SU-DHL-6 (cell line): ENCODE data around the gene GAPDH.
"Not testable (repeated sequence)": the region's sequence is repeated elsewhere in the genome, so short reads cannot be mapped to it uniquely, and the experiment has no call there.

Experiments
- H2AFZ ChIP-seq: fragments of 200-600 bp; sonication (generic); 2 replicates; pipeline ENCODE4 v1.6.1; 2014; ENCODE audit warnings: low read depth, mild to moderate bottlenecking, moderate library complexity, mixed read lengths, antibody characterized with exemption, low read length; ENCODE audit not compliant: severe bottlenecking
- H3F3A ChIP-seq: fragments of 200-600 bp; shearing (Covaris generic); 2 replicates; pipeline ENCODE4 v1.6.0; 2016; ENCODE audit warnings: antibody characterized with exemption, mild to moderate bottlenecking; ENCODE audit not compliant: insufficient read depth
- H3K27ac ChIP-seq: fragments of 200-600 bp; sonication (generic); 2 replicates; pipeline ENCODE4 v1.5.1; 2016; ENCODE audit warnings: low read depth, mild to moderate bottlenecking, low read length, moderate library complexity, mixed read lengths
- H3K27me3 ChIP-seq: fragments of 200-600 bp; sonication (generic), shearing (Covaris generic); 2 replicates; pipeline ENCODE4 v1.6.0; 2014; ENCODE audit warnings: mild to moderate bottlenecking, low read length
- H3K36me3 ChIP-seq: fragments of 200-600 bp; sonication (generic); 2 replicates; pipeline ENCODE4 v1.6.1; 2014; ENCODE audit warnings: mild to moderate bottlenecking, low read length, mixed read lengths
- H3K4me2 ChIP-seq: fragments of 300-600, 200-600 bp; shearing (Covaris generic), sonication (generic); 2 replicates; pipeline ENCODE4 v1.6.0; 2014; ENCODE audit warnings: low read length, low read depth, mild to moderate bottlenecking; ENCODE audit not compliant: poor library complexity, severe bottlenecking
- H3K4me3 ChIP-seq: fragments of 200-600 bp; sonication (generic); 2 replicates; pipeline ENCODE4 v1.5.1; 2014; ENCODE audit warnings: antibody characterized with exemption, low read length, mild to moderate bottlenecking, mixed read lengths; ENCODE audit not compliant: insufficient read depth, poor library complexity, severe bottlenecking
- H3K79me2 ChIP-seq: fragments of 200-600 bp; sonication (generic); 2 replicates; pipeline ENCODE4 v1.6.1; 2014; ENCODE audit warnings: mild to moderate bottlenecking, low read length, moderate library complexity; ENCODE audit not compliant: insufficient read depth
- H3K9ac ChIP-seq: fragments of 200-600 bp; sonication (generic); 2 replicates; pipeline ENCODE4 v1.7.0; 2014; ENCODE audit warnings: mild to moderate bottlenecking, low read length
- H3K9me2 ChIP-seq: fragments of 200-600 bp; sonication (generic); replicated peaks from 2 replicates; pipeline ENCODE4 v1.6.1; 2014; ENCODE audit warnings: low read length; ENCODE audit not compliant: insufficient read depth
- H3K9me3 ChIP-seq: fragments of 200-600 bp; sonication (generic); 2 replicates; pipeline ENCODE4 v1.6.1; 2014; ENCODE audit warnings: low read length, mixed read lengths; ENCODE audit not compliant: insufficient read depth
- H4K20me1 ChIP-seq: fragments of 200-600 bp; sonication (generic); 2 replicates; pipeline ENCODE4 v1.6.1; 2014; ENCODE audit warnings: low read depth, mild to moderate bottlenecking, antibody characterized with exemption, low read length, moderate library complexity, mixed read lengths
- EZH2phosphoT487 ChIP-seq: fragments of 200-600 bp; sonication (generic), shearing (Covaris generic); conservative IDR thresholded peaks from 2 replicates; pipeline ENCODE4 v1.6.1; 2018; ENCODE audit warnings: mild to moderate bottlenecking, antibody characterized with exemption, low read length, moderate library complexity, mixed read lengths
- TF ChIP-seq, protein P1 (sequence below): fragments of 200-600 bp; sonication (generic); IDR thresholded peaks from one replicate; pipeline ENCODE4 v1.5.1; 2017; ENCODE audit warnings: antibody characterized with exemption, mild to moderate bottlenecking, low read length, moderate library complexity; ENCODE audit not compliant: insufficient read depth, poor library complexity, severe bottlenecking

The GAPDH gene

DNA sequence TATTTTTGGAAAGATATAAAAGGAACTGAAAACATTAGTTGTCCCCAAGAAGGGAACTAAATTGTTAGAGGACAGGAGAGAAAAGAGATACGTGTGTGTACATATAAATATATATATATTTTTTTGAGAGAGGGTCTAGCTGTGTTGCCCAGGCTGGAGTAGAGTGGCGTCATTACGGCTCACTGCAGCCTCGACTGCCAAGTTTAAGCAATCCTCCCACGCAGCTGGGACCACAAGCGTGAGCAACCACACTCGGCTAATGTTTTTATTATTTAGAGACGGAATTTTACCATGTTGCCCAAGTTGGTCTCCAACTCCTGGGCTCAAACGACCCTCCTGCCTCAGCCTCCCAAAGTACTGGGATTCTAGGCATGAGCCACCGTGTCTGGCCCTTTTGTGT lies 50.0 kb downstream of the GAPDH start:
- H3K9ac ChIP-seq: no peak overlapping the region
- H3K9me3 ChIP-seq: no peaks in the 10 kb centered on the region
- H3K27ac ChIP-seq: no peak overlapping the region
- H3F3A ChIP-seq: no peaks in the 10 kb centered on the region
- H3K9me2 ChIP-seq: no peaks in the 10 kb centered on the region
- peaks cover 36% of the 10 kb centered on the region for H3K36me3 ChIP-seq
- H3K4me3 ChIP-seq: no peak overlapping the region
- no peaks in the 10 kb centered on the region for H3K27me3 ChIP-seq
- no peak for TF ChIP-seq EZH2phosphoT487
- TF ChIP-seq, protein P1, sequence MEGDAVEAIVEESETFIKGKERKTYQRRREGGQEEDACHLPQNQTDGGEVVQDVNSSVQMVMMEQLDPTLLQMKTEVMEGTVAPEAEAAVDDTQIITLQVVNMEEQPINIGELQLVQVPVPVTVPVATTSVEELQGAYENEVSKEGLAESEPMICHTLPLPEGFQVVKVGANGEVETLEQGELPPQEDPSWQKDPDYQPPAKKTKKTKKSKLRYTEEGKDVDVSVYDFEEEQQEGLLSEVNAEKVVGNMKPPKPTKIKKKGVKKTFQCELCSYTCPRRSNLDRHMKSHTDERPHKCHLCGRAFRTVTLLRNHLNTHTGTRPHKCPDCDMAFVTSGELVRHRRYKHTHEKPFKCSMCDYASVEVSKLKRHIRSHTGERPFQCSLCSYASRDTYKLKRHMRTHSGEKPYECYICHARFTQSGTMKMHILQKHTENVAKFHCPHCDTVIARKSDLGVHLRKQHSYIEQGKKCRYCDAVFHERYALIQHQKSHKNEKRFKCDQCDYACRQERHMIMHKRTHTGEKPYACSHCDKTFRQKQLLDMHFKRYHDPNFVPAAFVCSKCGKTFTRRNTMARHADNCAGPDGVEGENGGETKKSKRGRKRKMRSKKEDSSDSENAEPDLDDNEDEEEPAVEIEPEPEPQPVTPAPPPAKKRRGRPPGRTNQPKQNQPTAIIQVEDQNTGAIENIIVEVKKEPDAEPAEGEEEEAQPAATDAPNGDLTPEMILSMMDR: no peak
- H3K4me2 ChIP-seq: no peak overlapping the region
- H3K79me2 ChIP-seq: no peaks in the 10 kb centered on the region
- H4K20me1 ChIP-seq: no peaks in the 10 kb centered on the region
- H2AFZ ChIP-seq: no peak overlapping the region

DNA sequence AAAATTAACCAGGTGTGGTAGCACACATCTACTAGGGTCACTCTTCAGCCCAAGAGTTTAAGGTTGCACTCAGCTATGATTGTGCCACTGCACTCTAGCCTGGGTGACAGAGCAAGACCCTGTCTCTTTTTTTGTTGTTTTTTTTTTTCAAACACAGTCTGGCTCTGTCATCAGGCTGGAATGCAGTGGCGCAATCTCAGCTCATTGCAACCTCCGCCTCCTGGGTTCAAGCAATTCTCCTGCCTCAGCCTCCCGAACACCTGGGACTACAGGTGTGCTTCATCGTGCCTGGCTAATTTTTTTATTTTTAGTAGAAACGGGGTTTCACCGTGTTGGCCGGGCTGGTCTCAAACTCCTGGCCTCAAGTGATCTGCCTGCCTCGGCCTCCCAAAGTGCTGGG lies 52.3 kb downstream of the GAPDH start:
- peaks cover 38% of the 10 kb centered on the region; the same call in 1 of the 2 replicates for H3K36me3 ChIP-seq
- not testable (repeated sequence) for H4K20me1 ChIP-seq

More for the DNA sequence above, 52.3 kb downstream of the GAPDH start:
- not testable (repeated sequence) for H3K4me2 ChIP-seq, H3K9ac ChIP-seq, H3F3A ChIP-seq, H3K4me3 ChIP-seq, H3K27me3 ChIP-seq, H2AFZ ChIP-seq, H3K9me2 ChIP-seq, H3K9me3 ChIP-seq, H3K27ac ChIP-seq, H3K79me2 ChIP-seq
